Peyer's patch (tissue), 4 donors: ENCODE data around the gene RGS7BP. TPM values are rescaled to one million over a fixed set of nuclear protein-coding genes. Genes with fewer than 3 reads are reported as not detected.
"Not testable (repeated sequence)": the region's sequence is repeated elsewhere in the genome, so short reads cannot be mapped to it uniquely, and the experiment has no call there.

Experiments used
- DNase-seq, 3 donors: peaks; one replicate each; pipeline ENCODE4 v3.0.0-alpha.2; 2017 to 2019
- H3K27ac ChIP-seq, 4 donors: fragments of 200-600 bp; sonication (generic); one replicate each; pipeline ENCODE4 v1.5.1; 2016 to 2019
- H3K27me3 ChIP-seq, 2 donors: fragments of 200-600 bp; sonication (generic); one replicate each; pipeline ENCODE4 v1.5.1; 2019
- H3K36me3 ChIP-seq, 3 donors: fragments of 200-600 bp; sonication (generic); one replicate each; pipeline ENCODE4 v1.5.1; 2016 to 2019
- H3K4me1 ChIP-seq, 4 donors: fragments of 200-600 bp; sonication (generic); one replicate each; pipeline ENCODE4 v1.5.1; 2016 to 2019
- H3K4me3 ChIP-seq, 4 donors: fragments of 200-600 bp; sonication (generic); 1 replicate in 3 of 4; 2 replicates in 1 of 4; pipeline ENCODE4 v1.5.1; 2016 to 2019; ENCODE audit warnings: mild to moderate bottlenecking in 1 of 4
- H3K9me3 ChIP-seq, 4 donors: fragments of 200-600 bp; sonication (generic); one replicate each; pipeline ENCODE4 v1.5.1; 2016 to 2019; ENCODE audit warnings: mild to moderate bottlenecking in 1 of 4
- POLR2A ChIP-seq, 2 donors: fragments of 450-650 bp; IDR thresholded peaks; one replicate each; pipeline ENCODE4 v1.5.1; 2017; ENCODE audit warnings: antibody characterized with exemption in 2 of 2, mild to moderate bottlenecking in 2 of 2, moderate library complexity in 2 of 2
- total RNA-seq, 4 donors: library from RNA; depleted of rRNA; stranded (reverse); fragments of >200 nt; gene quantifications; one replicate each; pipeline ENCODE4 v1.1.0, GENCODE V29; 2016
- TF ChIP-seq, protein P1 (sequence below), 6 experiments: fragments of 450-650 bp in 4 of 6; fragments of 200-600 bp in 2 of 6; sonication (generic) in 1 of 6; IDR thresholded peaks; one replicate each; pipeline ENCODE4 v1.5.1; 2017 to 2019; ENCODE audit warnings: antibody characterized with exemption in 6 of 6, mild to moderate bottlenecking in 3 of 6, moderate library complexity in 1 of 6

The RGS7BP gene
- total RNA-seq, 4 donors from 2014 or later, result 0.35 to 2.5 (median 1.2) TPM

DNA sequence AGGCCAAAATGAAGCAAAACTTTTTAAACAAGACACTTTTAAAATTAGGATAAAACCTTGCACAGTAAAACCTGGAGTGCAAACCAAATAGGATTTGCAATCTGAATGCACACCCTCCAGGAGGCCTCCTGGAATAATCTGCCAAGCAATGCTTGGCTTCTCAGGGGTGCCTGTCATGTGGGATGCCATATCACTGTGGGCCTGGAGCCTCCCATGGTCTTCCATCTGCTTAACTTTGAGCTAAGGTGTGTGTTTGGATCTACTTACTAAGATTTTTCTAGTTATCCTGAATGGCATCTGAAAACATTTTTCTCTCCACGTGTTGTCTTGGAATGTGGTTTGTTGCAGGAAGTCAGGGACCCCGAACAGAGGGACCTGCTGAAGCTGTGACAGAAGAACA is 52.1 kb downstream of the RGS7BP start:
- no peaks in the 10 kb centered on the region for H3K4me1 ChIP-seq

DNA sequence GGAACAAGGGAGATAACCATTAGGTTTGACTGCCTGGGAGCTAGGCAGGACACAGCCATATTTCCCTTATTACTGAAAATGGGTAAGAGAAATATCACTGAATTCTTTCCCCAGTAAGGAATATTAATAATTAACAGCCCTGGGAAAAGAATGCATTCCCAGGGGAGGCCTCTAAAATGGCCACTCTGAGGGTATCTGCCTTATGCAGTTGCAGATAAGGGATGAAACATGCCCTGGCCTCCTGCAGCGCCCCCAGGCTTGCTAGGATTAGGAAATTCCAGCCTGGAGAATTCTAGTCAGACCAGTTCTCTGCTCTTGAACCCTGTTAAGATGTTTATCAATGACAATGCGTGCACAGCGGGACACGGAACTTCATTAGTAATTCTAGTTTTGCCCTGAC is 52.8 kb downstream of the RGS7BP start:
- H3K27ac ChIP-seq, H3K9me3 ChIP-seq, H3K4me1 ChIP-seq, DNase-seq, H3K27me3 ChIP-seq, H3K36me3 ChIP-seq, H3K4me3 ChIP-seq: not testable (repeated sequence)

More for the DNA sequence above, 52.1 kb downstream of the RGS7BP start:
- Histone ChIP-seq H3K4me3 (no peak overlapping the region), H3K36me3 (no peaks in the 10 kb centered on the region), H3K27me3 (no peaks in the 10 kb centered on the region), H3K9me3 (peaks cover 0 to 3% (median 0%) of the 10 kb centered on the region in 4 donors), H3K27ac (no peak overlapping the region)
- no peak for DNase-seq
- TF ChIP-seq, protein P1, sequence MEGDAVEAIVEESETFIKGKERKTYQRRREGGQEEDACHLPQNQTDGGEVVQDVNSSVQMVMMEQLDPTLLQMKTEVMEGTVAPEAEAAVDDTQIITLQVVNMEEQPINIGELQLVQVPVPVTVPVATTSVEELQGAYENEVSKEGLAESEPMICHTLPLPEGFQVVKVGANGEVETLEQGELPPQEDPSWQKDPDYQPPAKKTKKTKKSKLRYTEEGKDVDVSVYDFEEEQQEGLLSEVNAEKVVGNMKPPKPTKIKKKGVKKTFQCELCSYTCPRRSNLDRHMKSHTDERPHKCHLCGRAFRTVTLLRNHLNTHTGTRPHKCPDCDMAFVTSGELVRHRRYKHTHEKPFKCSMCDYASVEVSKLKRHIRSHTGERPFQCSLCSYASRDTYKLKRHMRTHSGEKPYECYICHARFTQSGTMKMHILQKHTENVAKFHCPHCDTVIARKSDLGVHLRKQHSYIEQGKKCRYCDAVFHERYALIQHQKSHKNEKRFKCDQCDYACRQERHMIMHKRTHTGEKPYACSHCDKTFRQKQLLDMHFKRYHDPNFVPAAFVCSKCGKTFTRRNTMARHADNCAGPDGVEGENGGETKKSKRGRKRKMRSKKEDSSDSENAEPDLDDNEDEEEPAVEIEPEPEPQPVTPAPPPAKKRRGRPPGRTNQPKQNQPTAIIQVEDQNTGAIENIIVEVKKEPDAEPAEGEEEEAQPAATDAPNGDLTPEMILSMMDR (IDR thresholded peaks at IDR 0.05), result no peak
- no peak for TF ChIP-seq POLR2A (IDR thresholded peaks at IDR 0.05)

DNA sequence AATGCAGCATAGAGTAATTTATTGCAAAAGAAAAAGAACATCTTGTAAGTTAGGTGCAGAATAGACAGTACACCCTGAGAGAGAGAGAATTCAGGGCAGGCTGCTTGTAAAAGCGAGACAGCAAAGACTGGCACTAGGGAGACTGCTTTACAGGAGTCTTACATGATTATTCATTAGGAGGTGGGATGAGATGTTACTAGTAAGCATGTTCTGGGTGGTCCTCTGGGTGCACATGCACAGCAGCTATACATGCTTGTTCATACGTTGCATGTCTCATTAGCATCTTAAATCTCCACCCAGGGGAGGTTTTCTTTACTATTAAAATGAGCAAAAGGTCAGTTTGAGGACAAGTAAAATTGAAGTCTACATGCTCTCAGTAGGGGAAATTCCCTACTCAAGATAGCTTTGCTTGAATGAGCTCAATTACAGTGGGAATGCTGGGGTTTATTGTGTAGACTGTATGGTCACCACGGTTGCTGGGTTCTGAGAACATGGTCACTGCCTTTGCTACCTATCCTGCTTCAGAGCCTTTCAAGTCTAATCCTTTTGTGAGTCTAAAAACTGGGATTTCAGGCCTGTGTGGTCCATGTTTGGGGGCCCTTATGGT is 60.6 kb downstream of the RGS7BP start:
- no peak overlapping the region for H3K27ac ChIP-seq
- TF ChIP-seq POLR2A (IDR thresholded peaks at IDR 0.05), result no peak
- TF ChIP-seq, protein P1 (IDR thresholded peaks at IDR 0.05), result no peak
- no peaks in the 10 kb centered on the region for H3K4me1 ChIP-seq
- no peaks in the 10 kb centered on the region for H3K27me3 ChIP-seq
- no peaks in the 10 kb centered on the region for H3K9me3 ChIP-seq
- H3K4me3 ChIP-seq, result no peak overlapping the region
- H3K36me3 ChIP-seq, result no peaks in the 10 kb centered on the region
- no peak for DNase-seq

DNA sequence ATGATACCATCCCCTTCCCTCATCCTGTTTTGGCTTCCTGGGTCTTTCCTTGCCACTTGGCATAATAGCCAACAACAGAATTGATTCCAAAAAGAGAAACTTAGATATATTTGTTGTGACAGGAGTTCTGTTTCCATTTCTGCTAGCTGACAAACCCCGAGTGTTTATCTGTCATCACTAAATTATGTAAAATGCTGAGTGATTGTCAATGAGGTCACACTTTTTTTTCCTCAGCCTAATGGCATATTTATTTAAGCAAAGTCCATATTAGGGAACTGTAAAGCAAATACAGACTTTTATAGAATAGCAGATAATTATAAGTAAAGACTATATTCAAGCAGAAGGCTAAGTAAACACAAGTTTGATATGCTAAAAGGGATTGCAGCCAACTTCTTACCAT is 64.0 kb downstream of the RGS7BP start:
- DNase-seq, result no peak
- H3K27ac ChIP-seq, result no peak overlapping the region
- TF ChIP-seq, protein P1 (IDR thresholded peaks at IDR 0.05), result no peak
- no peak for TF ChIP-seq POLR2A (IDR thresholded peaks at IDR 0.05)
- H3K27me3 ChIP-seq, result no peaks in the 10 kb centered on the region
- no peak overlapping the region for H3K4me3 ChIP-seq
- no peaks in the 10 kb centered on the region for H3K9me3 ChIP-seq
- no peaks in the 10 kb centered on the region for H3K4me1 ChIP-seq
- no peaks in the 10 kb centered on the region for H3K36me3 ChIP-seq

DNA sequence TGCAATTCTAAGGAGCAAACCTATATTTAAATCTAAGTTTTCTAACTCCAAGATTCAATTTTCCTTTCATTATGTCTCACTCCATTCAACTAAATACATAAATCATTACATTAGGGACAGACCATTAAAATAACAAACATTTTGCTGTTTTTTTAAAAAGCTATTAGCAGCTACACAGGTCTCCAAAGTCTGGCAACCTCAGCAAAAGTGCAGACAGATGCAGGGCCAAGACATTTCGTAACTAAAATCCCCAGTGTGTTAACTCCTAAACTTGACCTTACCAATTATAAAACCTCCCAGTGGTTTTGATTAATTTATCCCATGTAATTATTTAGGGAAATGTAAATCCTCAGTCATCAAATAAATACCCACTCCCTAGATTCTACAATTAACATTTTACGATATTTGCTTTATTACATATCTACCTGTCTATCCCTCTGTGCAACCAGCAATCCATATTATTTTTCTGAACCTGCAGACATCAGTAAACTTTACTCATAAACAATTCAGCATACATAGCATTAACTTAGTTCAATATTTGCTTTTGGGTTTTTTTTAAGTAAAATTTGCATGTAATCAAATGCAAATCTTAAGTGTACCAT is 64.7 kb downstream of the RGS7BP start:
- H3K27me3 ChIP-seq, result no peaks in the 10 kb centered on the region
- TF ChIP-seq, protein P1 (IDR thresholded peaks at IDR 0.05), result no peak
- no peak for TF ChIP-seq POLR2A (IDR thresholded peaks at IDR 0.05)
- no peak overlapping the region for H3K27ac ChIP-seq
- no peak for DNase-seq
- no peaks in the 10 kb centered on the region for H3K36me3 ChIP-seq
- H3K9me3 ChIP-seq, result no peaks in the 10 kb centered on the region
- no peak overlapping the region for H3K4me3 ChIP-seq
- no peaks in the 10 kb centered on the region for H3K4me1 ChIP-seq

DNA sequence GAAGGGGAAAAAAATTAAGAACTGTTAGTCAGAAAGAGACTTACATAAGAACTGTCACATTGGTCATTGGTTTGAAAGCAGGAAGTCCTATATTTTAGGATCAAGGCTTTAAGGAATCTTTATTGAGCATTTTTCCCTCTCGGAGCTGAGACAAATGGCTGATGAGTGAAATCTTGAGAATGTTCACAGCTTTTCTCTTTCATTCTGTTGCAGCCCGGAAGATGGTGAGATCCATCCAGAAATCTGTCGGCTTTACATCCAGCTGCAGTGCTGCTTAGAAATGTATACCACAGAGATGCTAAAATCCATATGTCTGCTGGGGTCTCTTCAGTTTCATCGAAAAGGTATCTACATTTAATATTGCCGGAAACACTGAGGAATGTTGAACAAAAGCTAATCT is 69.7 kb downstream of the RGS7BP start:
- Histone ChIP-seq H3K4me1 (no peaks in the 10 kb centered on the region), H3K4me3 (no peak overlapping the region), H3K27ac (no peak overlapping the region), H3K9me3 (no peaks in the 10 kb centered on the region), H3K36me3 (no peaks in the 10 kb centered on the region), H3K27me3 (no peaks in the 10 kb centered on the region)
- no peak for TF ChIP-seq POLR2A (IDR thresholded peaks at IDR 0.05)
- TF ChIP-seq, protein P1 (IDR thresholded peaks at IDR 0.05), result no peak
- no peak for DNase-seq
